H1 (cell line): ENCODE data around the gene SPG7. TPM values are rescaled to one million over a fixed set of nuclear protein-coding genes. Genes with fewer than 3 reads are reported as not detected.

ENCODE experiments used
- CTCF ChIA-PET: fragments of 300-600 bp; sonication (Branson Sonifier 250); formaldehyde crosslinking; loops from one replicate; lab custom pipeline; 2021; ENCODE audit not compliant: partially characterized antibody; lab: Charles Lee
- POLR2A ChIA-PET: fragments of 300-600 bp; sonication (Branson Sonifier 250); formaldehyde crosslinking; loops from one replicate; lab custom pipeline; 2021; ENCODE audit warnings: inconsistent platforms; ENCODE audit not compliant: partially characterized antibody; lab: Charles Lee
- DNase-seq, 2 experiments: peaks; one replicate each; pipeline versions ENCODE4 v3.0.0 to v3.0.0-alpha.2; 2010 to 2022; ENCODE audit warnings: low spot score in 2 of 2, low read depth in 1 of 2, mixed read lengths in 1 of 2
- FAIRE-seq: peaks from 2 replicates; lab custom pipeline; 2011; peaks lifted over from hg19 to GRCh38; lab: Jason Lieb, UNC
- H2AFZ ChIP-seq: 2 replicates; pipeline ENCODE4 v1.8.1; 2012; ENCODE audit warnings: low read length, inconsistent platforms
- H2AK5ac ChIP-seq: 2 replicates; pipeline ENCODE4 v1.6.1; 2013; ENCODE audit warnings: low read depth, low read length
- H2BK120ac ChIP-seq: replicated peaks from 2 replicates; pipeline ENCODE3; 2013; ENCODE audit warnings: low read depth, low read length, inconsistent platforms
- H2BK12ac ChIP-seq: 2 replicates; pipeline ENCODE4 v1.6.1; 2013; ENCODE audit warnings: low read depth, low read length
- H2BK15ac ChIP-seq: 2 replicates; pipeline ENCODE4 v1.6.1; 2013; ENCODE audit warnings: low read length
- H2BK20ac ChIP-seq: 2 replicates; pipeline ENCODE4 v1.6.1; 2013; ENCODE audit warnings: low read length
- H2BK5ac ChIP-seq: 2 replicates; pipeline ENCODE4 v1.6.1; 2013; ENCODE audit warnings: low read depth, low read length
- H3K14ac ChIP-seq: 2 replicates; pipeline ENCODE4 v1.6.1; 2013; ENCODE audit warnings: inconsistent platforms; ENCODE audit not compliant: insufficient read length
- H3K18ac ChIP-seq: 2 replicates; pipeline ENCODE4 v1.6.1; 2013; ENCODE audit warnings: low read length; ENCODE audit errors: extremely low read depth
- H3K23ac ChIP-seq: 2 replicates; pipeline ENCODE4 v1.6.1; 2013; ENCODE audit warnings: inconsistent platforms; ENCODE audit not compliant: insufficient read length
- H3K23me2 ChIP-seq: 2 replicates; pipeline ENCODE4 v1.6.1; 2013; ENCODE audit warnings: low read depth, low read length
- H3K27ac ChIP-seq: 2 replicates; pipeline ENCODE4 v1.6.1; 2011; ENCODE audit warnings: low read depth, low read length, inconsistent platforms
- H3K27me3 ChIP-seq, 4 experiments: replicated peaks in 1 of 4; 1 replicate in 1 of 4; 2 replicates in 3 of 4; pipeline versions ENCODE4 v1.6.1 to v1.8.1; 2011 to 2013; ENCODE audit warnings: low read length in 3 of 4, mild to moderate bottlenecking in 3 of 4, inconsistent platforms in 2 of 4, mixed read lengths in 2 of 4, moderate library complexity in 1 of 4; ENCODE audit not compliant: control insufficient read depth in 3 of 4, insufficient read depth in 3 of 4; ENCODE audit errors: extremely low read depth in 1 of 4
- H3K36me3 ChIP-seq, 4 experiments: 2 replicates each; pipeline versions ENCODE4 v1.6.1 to v1.8.1; 2011 to 2013; ENCODE audit warnings: mild to moderate bottlenecking in 4 of 4, low read length in 3 of 4, moderate library complexity in 2 of 4, control low read depth in 1 of 4, inconsistent platforms in 1 of 4; ENCODE audit not compliant: insufficient read depth in 4 of 4, control insufficient read depth in 2 of 4
- H3K4ac ChIP-seq: replicated peaks from 2 replicates; pipeline ENCODE3; 2013; ENCODE audit warnings: low read length, low read depth, mixed read lengths, inconsistent platforms; ENCODE audit not compliant: insufficient read length
- H3K4me1 ChIP-seq, 4 experiments: replicated peaks in 1 of 4; 1 replicate in 1 of 4; 2 replicates in 3 of 4; pipeline versions ENCODE4 v1.6.1 to v1.8.1; 2011 to 2013; ENCODE audit warnings: low read length in 3 of 4, inconsistent platforms in 2 of 4, mixed read lengths in 1 of 4; ENCODE audit not compliant: insufficient read depth in 4 of 4, control insufficient read depth in 3 of 4
- H3K4me2 ChIP-seq, 2 experiments: 2 replicates each; pipeline versions ENCODE4 v1.6.1 to v1.8.1; 2011 to 2013; ENCODE audit warnings: low read depth in 2 of 2, low read length in 2 of 2, control low read depth in 1 of 2, inconsistent platforms in 1 of 2, mild to moderate bottlenecking in 1 of 2; ENCODE audit not compliant: insufficient read depth in 1 of 2
- H3K4me3 ChIP-seq, 4 experiments: fragments of 200-600, 300-600 bp in 1 of 4; sonication (generic), shearing (Covaris generic), sonication (Bioruptor Twin) in 1 of 4; 2 replicates each; pipeline versions ENCODE4 v1.5.1 to v1.8.1; 2011 to 2016; ENCODE audit warnings: low read length in 4 of 4, low read depth in 3 of 4, control low read depth in 2 of 4, inconsistent platforms in 2 of 4, mild to moderate bottlenecking in 2 of 4, mixed read lengths in 1 of 4, moderate library complexity in 1 of 4; ENCODE audit not compliant: insufficient read depth in 2 of 4; ENCODE audit errors: extremely low read depth in 1 of 4
- H3K56ac ChIP-seq: replicated peaks from 2 replicates; pipeline ENCODE3; 2013; ENCODE audit warnings: low read depth, mild to moderate bottlenecking, mixed read lengths, low read length, inconsistent platforms; ENCODE audit not compliant: insufficient read length
- H3K79me1 ChIP-seq: 2 replicates; pipeline ENCODE4 v1.6.1; 2013; ENCODE audit warnings: low read depth, low read length, control low read depth
- H3K79me2 ChIP-seq, 2 experiments: 2 replicates each; pipeline versions ENCODE4 v1.6.1 to v1.8.1; 2012 to 2013; ENCODE audit warnings: low read length in 2 of 2, mild to moderate bottlenecking in 2 of 2, inconsistent platforms in 1 of 2; ENCODE audit not compliant: insufficient read depth in 2 of 2, control insufficient read depth in 1 of 2
- H3K9ac ChIP-seq, 4 experiments: replicated peaks in 1 of 4; 1 replicate in 1 of 4; 2 replicates in 3 of 4; pipeline versions ENCODE4 v1.6.1 to v1.8.1; 2011 to 2013; ENCODE audit warnings: low read depth in 3 of 4, low read length in 3 of 4, control low read depth in 2 of 4, mild to moderate bottlenecking in 2 of 4, moderate library complexity in 2 of 4, inconsistent platforms in 1 of 4; ENCODE audit errors: extremely low read depth in 1 of 4
- H3K9me3 ChIP-seq, 2 experiments: 2 replicates each; pipeline versions ENCODE4 v1.6.1 to v1.8.1; 2012 to 2013; ENCODE audit warnings: mild to moderate bottlenecking in 2 of 2, moderate library complexity in 2 of 2, control low read depth in 1 of 2, inconsistent platforms in 1 of 2, low read depth in 1 of 2, low read length in 1 of 2, mixed read lengths in 1 of 2; ENCODE audit not compliant: insufficient read depth in 2 of 2
- H4K20me1 ChIP-seq, 2 experiments: replicated peaks in 1 of 2; 2 replicates each; pipeline versions ENCODE3 to v1.8.1; 2011 to 2013; ENCODE audit warnings: inconsistent platforms in 2 of 2, low read length in 2 of 2, mild to moderate bottlenecking in 1 of 2; ENCODE audit not compliant: insufficient read depth in 2 of 2, control insufficient read depth in 1 of 2
- H4K5ac ChIP-seq: 2 replicates; pipeline ENCODE4 v1.6.1; 2013; ENCODE audit warnings: low read length, low read depth, mixed read lengths, inconsistent platforms; ENCODE audit not compliant: insufficient read length
- H4K8ac ChIP-seq: 2 replicates; pipeline ENCODE4 v1.8.0; 2013; ENCODE audit warnings: mild to moderate bottlenecking, moderate library complexity, low read length, inconsistent platforms; ENCODE audit not compliant: insufficient read depth; ENCODE audit errors: extremely low read depth
- H4K91ac ChIP-seq: replicated peaks from 2 replicates; pipeline ENCODE3; 2013; ENCODE audit warnings: low read length, mixed read lengths, inconsistent platforms; ENCODE audit not compliant: insufficient read length
- BRCA1 ChIP-seq: IDR thresholded peaks from 2 replicates; pipeline ENCODE4 v1.6.1; 2012; ENCODE audit warnings: low read depth, low read length, improper control_type of control experiment
- CBX8 ChIP-seq: fragments of 300-800, 300-1000 bp; sonication (generic); IDR thresholded peaks from 2 replicates; pipeline ENCODE4 v1.7.1; 2016; ENCODE audit warnings: low read depth, low read length, borderline replicate concordance
- CREB1 ChIP-seq: IDR thresholded peaks from 2 replicates; pipeline ENCODE4 v1.6.1; 2012; ENCODE audit warnings: inconsistent platforms
- EZH2 ChIP-seq: fragments of 200-600 bp; sonication (generic); IDR thresholded peaks from 2 replicates; pipeline ENCODE4 v1.7.1; 2012; ENCODE audit warnings: low read depth, mild to moderate bottlenecking, moderate library complexity, low read length, inconsistent platforms; ENCODE audit not compliant: severe bottlenecking
- GTF2F1 ChIP-seq: IDR thresholded peaks from 2 replicates; pipeline ENCODE4 v1.6.1; 2012; ENCODE audit warnings: low read depth, low read length, improper control_type of control experiment, borderline replicate concordance
- JUN ChIP-seq: IDR thresholded peaks from 2 replicates; pipeline ENCODE4 v1.6.1; 2011; ENCODE audit warnings: low read depth, mild to moderate bottlenecking, improper control_type of control experiment, low read length
- MAFK ChIP-seq: IDR thresholded peaks from 2 replicates; pipeline ENCODE4 v1.6.1; 2012; ENCODE audit warnings: low read depth, mild to moderate bottlenecking, improper control_type of control experiment, low read length
- RBBP5 ChIP-seq: IDR thresholded peaks from 2 replicates; pipeline ENCODE4 v1.7.1; 2012; ENCODE audit warnings: low read depth, mild to moderate bottlenecking, inconsistent platforms, low read length, moderate library complexity, borderline replicate concordance
- SIN3A ChIP-seq, 2 experiments: IDR thresholded peaks in 1 of 2; conservative IDR thresholded peaks in 1 of 2; 2 replicates each; pipeline ENCODE4 v1.6.1; 2011 to 2012; ENCODE audit warnings: low read length in 2 of 2, improper control_type of control experiment in 1 of 2, low read depth in 1 of 2, mild to moderate bottlenecking in 1 of 2
- SRF ChIP-seq: IDR thresholded peaks from 2 replicates; pipeline ENCODE4 v1.6.1; 2011; ENCODE audit warnings: mild to moderate bottlenecking, low read depth, low read length, moderate library complexity
- TAF7 ChIP-seq: optimal IDR thresholded peaks from 2 replicates; pipeline ENCODE3; 2011; ENCODE audit warnings: low read depth, mild to moderate bottlenecking, inconsistent platforms, low read length, moderate library complexity, borderline replicate concordance
- TBP ChIP-seq: IDR thresholded peaks from 2 replicates; pipeline ENCODE4 v1.6.1; 2011; ENCODE audit warnings: low read depth, low read length, improper control_type of control experiment
- WGBS, 2 experiments: shearing (Covaris generic) in 1 of 2; methylation state at CpG; one replicate each; pipeline versions ENCODE4 v1.1.6 to v1.1.7; 2013 to 2015; ENCODE audit warnings: low lambda C conversion rate in 2 of 2, mixed read lengths in 2 of 2, inconsistent platforms in 1 of 2, low coverage in 1 of 2, missing lambda C conversion rate in 1 of 2; ENCODE audit not compliant: insufficient replicate concordance in 2 of 2, insufficient coverage in 1 of 2, insufficient read length in 1 of 2; ENCODE audit errors: extremely low coverage in 1 of 2, missing lambda C conversion rate in 1 of 2; 5-methylcytosine and 5-hydroxymethylcytosine counted together
- polyA plus RNA-seq, 7 experiments: library from polyadenylated mRNA; depleted of rRNA in 3 of 7; stranded (reverse) in 5 of 7; unstranded in 2 of 7; fragments of >200 nt in 5 of 7; fragments of 200-250 nt in 2 of 7; gene quantifications; 1 replicate in 5 of 7; 2 replicates in 1 of 7; 4 replicates in 1 of 7; pipeline versions ENCODE4 v1.2.1 to v1.2.3, GENCODE V29; 2011 to 2013; ENCODE audit warnings: missing spikeins in 2 of 7, mixed read lengths in 2 of 7
- total RNA-seq: library from RNA; stranded (reverse); fragmentation: NEBNext Ultra II Directional; extraction: Animal tissue kit (Norgen Biotek cat#: 25700); gene quantifications from 2 replicates; pipeline ENCODE4 v1.2.1, GENCODE V29; 2021
- TF ChIP-seq, protein P1 (sequence below): IDR thresholded peaks from 2 replicates; pipeline ENCODE4 v1.6.1; 2012; ENCODE audit warnings: inconsistent platforms

The SPG7 gene
- total and polyA plus RNA-seq, 2 of the 8 experiments (the other 6 are each of a cell fraction or from before 2014, with no cell fraction given), result 72.1 to 113 TPM

DNA sequence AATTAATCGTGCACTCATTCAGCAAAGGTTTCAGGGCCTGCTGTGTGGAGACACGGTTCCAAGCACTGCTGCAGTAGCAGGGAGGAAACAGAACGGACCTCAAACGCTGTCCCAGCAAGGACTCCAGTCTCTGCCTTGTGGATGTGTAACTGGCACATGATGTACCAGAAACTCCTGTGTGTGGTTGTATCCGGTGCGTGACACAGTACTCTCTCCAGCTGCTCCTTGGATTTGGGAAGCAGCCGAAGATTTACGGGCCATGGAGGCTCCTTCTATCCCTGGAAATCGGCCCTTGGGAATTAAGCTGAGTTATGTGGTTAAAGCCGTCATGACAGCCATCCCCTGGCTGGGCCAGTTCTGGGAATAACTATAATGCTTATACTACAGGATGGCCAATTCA, 9.4 kb upstream of the SPG7 start:
- ChIA-PET CTCF (interaction anchor here (0.6 to 1.4 kb wide), 3 partner anchors 39 to 362 kb away, joined by 3 to 4 read pairs (median 3); no protein-coding TSS in a partner anchor), POLR2A (interaction anchor here (0.6 to 1.3 kb wide), 6 partner anchors 9 to 153 kb away, joined by 3 to 5 read pairs (median 4); no protein-coding TSS in a partner anchor)
- WGBS, 2 experiments, result 93% methylated on average over 10 of the region's 10 CpGs; no CpG with 5 or more reads in 1 of the 2 experiments
- no peaks in the 10 kb centered on the region for H3K4me1 ChIP-seq
- no peak overlapping the region for H2BK120ac ChIP-seq
- no peaks in the 10 kb centered on the region for H3K79me2 ChIP-seq
- FAIRE-seq, result no peak
- no peak overlapping the region for H2AFZ ChIP-seq
- H3K27ac ChIP-seq, result no peak overlapping the region
- H3K9ac ChIP-seq, result no peak overlapping the region
- DNase-seq, result no peak
- no peak overlapping the region for H3K56ac ChIP-seq
- no peaks in the 10 kb centered on the region for H3K23me2 ChIP-seq
- no peaks in the 10 kb centered on the region; the same call in 1 of the 2 replicates for H3K79me1 ChIP-seq
- no peak overlapping the region for H3K14ac ChIP-seq
- H3K18ac ChIP-seq, result no peak overlapping the region
- no peak overlapping the region for H2BK15ac ChIP-seq
- H3K27me3 ChIP-seq, result no peaks in the 10 kb centered on the region
- H3K9me3 ChIP-seq, result no peaks in the 10 kb centered on the region
- H4K20me1 ChIP-seq, result peaks cover 3 to 4% of the 10 kb centered on the region in 2 experiments
- TF ChIP-seq CREB1 (no peak), RBBP5 (no peak), JUN (no peak), EZH2 (no peak), MAFK (no peak), SRF (no peak), BRCA1 (no peak), TAF7 (no peak), CBX8 (no peak), TBP (no peak), GTF2F1 (no peak), SIN3A (conservative IDR thresholded peaks at IDR 0.05 in 1 of 2, IDR thresholded peaks at IDR 0.05 in 1 of 2; ENCODE audit: low read depth in 1 of 2, low read length in 2 of 2) (no peak)
- TF ChIP-seq, protein P1, sequence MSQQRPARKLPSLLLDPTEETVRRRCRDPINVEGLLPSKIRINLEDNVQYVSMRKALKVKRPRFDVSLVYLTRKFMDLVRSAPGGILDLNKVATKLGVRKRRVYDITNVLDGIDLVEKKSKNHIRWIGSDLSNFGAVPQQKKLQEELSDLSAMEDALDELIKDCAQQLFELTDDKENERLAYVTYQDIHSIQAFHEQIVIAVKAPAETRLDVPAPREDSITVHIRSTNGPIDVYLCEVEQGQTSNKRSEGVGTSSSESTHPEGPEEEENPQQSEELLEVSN, result no peak
- H2BK20ac ChIP-seq, result no peak overlapping the region
- no peak overlapping the region for H4K91ac ChIP-seq
- H3K4me3 ChIP-seq, result no peak overlapping the region
- no peak overlapping the region for H3K23ac ChIP-seq
- no peak overlapping the region for H2BK5ac ChIP-seq
- H2BK12ac ChIP-seq, result no peak overlapping the region
- H3K4ac ChIP-seq, result no peak overlapping the region
- no peaks in the 10 kb centered on the region for H3K36me3 ChIP-seq
- no peak overlapping the region for H4K8ac ChIP-seq
- H3K4me2 ChIP-seq, result no peak overlapping the region
- no peak overlapping the region for H4K5ac ChIP-seq
- no peak overlapping the region for H2AK5ac ChIP-seq
